Erythroblast (primary cell): ENCODE data around the gene VSTM2L.

ENCODE experiments used
- GATA1 ChIP-seq: IDR thresholded peaks from 2 replicates; pipeline ENCODE4 v1.6.1; 2011; ENCODE audit warnings: low read depth, mild to moderate bottlenecking, control low read depth, low read length, moderate library complexity
- POLR2A ChIP-seq: IDR thresholded peaks from 2 replicates; pipeline ENCODE4 v1.6.1; 2011; ENCODE audit warnings: mild to moderate bottlenecking, low read length

GRCh38 chr20:37877832-37878772 lies 24.8 kb upstream of the VSTM2L start:
- TF ChIP-seq POLR2A (no peak), GATA1 (no peak)
